ENCODE results near the gene BPHL. TPM values are rescaled to one million over a fixed set of nuclear protein-coding genes. Genes with fewer than 3 reads are reported as not detected.
A peak's percentile ranks its signal among the peaks of the same experiment; 100 is the strongest.

Gene BPHL
- total RNA-seq: 100 to 1,000 TPM in 2 of 6 experiments, 10 to 100 TPM in 4; 30.4 to 142 (median 68.6) TPM
- long read RNA-seq, transcript BPHL-203 (7 exons, 1,928 nt): major isoform, 66 of 74 reads
- long read RNA-seq, partial matches to known transcripts: 3 of 74 reads
- long read RNA-seq, other reads (novel, unspliced or antisense): 3 of 74 reads

- 0% methylated on average over 4 of the region's 89 CpGs for whole genome bisulfite sequencing (ENCODE audit: insufficient coverage, low coverage, low lambda C conversion rate, missing lambda C conversion rate)
- H3K4me1 ChIP-seq: peaks cover 0 to 45% (median 5%) of the 10 kb centered on the region in 4 donors
- peaks cover 0 to 19% (median 6%) of the 10 kb centered on the region in 4 donors for H3K36me3 ChIP-seq
- ATAC-seq: peak; percentile 91 to 96 (median 92)
- intact Hi-C loops (cut with DNase I): no loop called here
- H3K27me3 ChIP-seq: no peaks in the 10 kb centered on the region
- H3K9me3 ChIP-seq: no peaks in the 10 kb centered on the region
- H3K27ac ChIP-seq: peak within 1 kb of the TSS; percentile 85 to 95 (median 88)
- H3K4me3 ChIP-seq: peak within 1 kb of the TSS; percentile 84 to 89 (median 86)
- DNase-seq: peak; percentile 100
- TF ChIP-seq CTCF (IDR thresholded peaks at IDR 0.05) (peak in 1 of 4 donors; percentile 15), POLR2A (IDR thresholded peaks at IDR 0.05) (peak; percentile 88)
Measured at GRCh38 chr6:3118353-3119039, at the start of gene BPHL. Gene BPHL (plus strand): TSS chr6:3118711. CDS start chr6:3118741, 30 bp downstream.

- TF ChIP-seq CTCF (IDR thresholded peaks at IDR 0.05): no peak
- Histone ChIP-seq H3K27me3 (no peaks in the 10 kb centered on the region), H3K27ac (no peak overlapping the region), H3K4me1 (peaks cover 0 to 40% (median 12%) of the 10 kb centered on the region in 4 donors), H3K36me3 (no peaks in the 10 kb centered on the region), H3K4me3 (no peak overlapping the region), H3K9me3 (no peaks in the 10 kb centered on the region)
- ATAC-seq (no peak), DNase-seq (no peak)
- intact Hi-C loops (cut with DNase I): no loop called here
- WGBS (ENCODE audit: insufficient coverage, low coverage, low lambda C conversion rate, missing lambda C conversion rate): 82% methylated on average over 2 of the region's 2 CpGs
Measured at GRCh38 chr6:3071568-3071967, 46.9 kb upstream of the BPHL start.

GRCh38 chr6:3072798-3073197 lies 45.7 kb upstream of the BPHL start:
- 68% methylated on average over 7 of the region's 7 CpGs for WGBS (ENCODE audit: insufficient coverage, low coverage, low lambda C conversion rate, missing lambda C conversion rate)
- Histone ChIP-seq H3K4me3 (no peak overlapping the region), H3K9me3 (no peaks in the 10 kb centered on the region), H3K36me3 (peaks cover 0 to 9% (median 4%) of the 10 kb centered on the region in 4 donors), H3K27ac (no peak overlapping the region), H3K27me3 (no peaks in the 10 kb centered on the region), H3K4me1 (peaks cover 0 to 40% (median 12%) of the 10 kb centered on the region in 4 donors)
- ATAC-seq (no peak), DNase-seq (no peak)
- intact Hi-C loops (cut with DNase I): no loop called here
- TF ChIP-seq CTCF (IDR thresholded peaks at IDR 0.05) (no peak), POLR2A (IDR thresholded peaks at IDR 0.05) (no peak)

GRCh38 chr6:3073382-3073781 lies 45.1 kb upstream of the BPHL start:
- no peak for DNase-seq

More at GRCh38 chr6:3073382-3073781, 45.1 kb upstream of the BPHL start:
- intact Hi-C loops (cut with DNase I): no loop called here
- 100% methylated on average over 1 of the region's 11 CpGs for WGBS (ENCODE audit: insufficient coverage, low coverage, low lambda C conversion rate, missing lambda C conversion rate)
- TF ChIP-seq POLR2A (IDR thresholded peaks at IDR 0.05) (no peak), CTCF (IDR thresholded peaks at IDR 0.05) (no peak)
- Histone ChIP-seq H3K4me1 (peaks cover 0 to 40% (median 12%) of the 10 kb centered on the region in 4 donors), H3K36me3 (peaks cover 2 to 15% (median 8%) of the 10 kb centered on the region in 4 donors), H3K27ac (no peak overlapping the region), H3K4me3 (no peak overlapping the region), H3K27me3 (no peaks in the 10 kb centered on the region), H3K9me3 (no peaks in the 10 kb centered on the region)
- no peak for ATAC-seq

Measured in right lobe of liver (tissue), 6 donors.